HG03159 (cell line): Measurements from ENCODE around the gene XPO4.
"Not testable (repeated sequence)": the region's sequence is repeated elsewhere in the genome, so short reads cannot be mapped to it uniquely, and the experiment has no call there.

Source experiments
- ATAC-seq: cut with Tn5 transposase; IDR thresholded peaks from one replicate; pipeline ENCODE4 v1.9.1; 2021; ENCODE audit warnings: mild to moderate bottlenecking, moderate library complexity; ENCODE audit not compliant: unreplicated experiment

Gene XPO4

DNA sequence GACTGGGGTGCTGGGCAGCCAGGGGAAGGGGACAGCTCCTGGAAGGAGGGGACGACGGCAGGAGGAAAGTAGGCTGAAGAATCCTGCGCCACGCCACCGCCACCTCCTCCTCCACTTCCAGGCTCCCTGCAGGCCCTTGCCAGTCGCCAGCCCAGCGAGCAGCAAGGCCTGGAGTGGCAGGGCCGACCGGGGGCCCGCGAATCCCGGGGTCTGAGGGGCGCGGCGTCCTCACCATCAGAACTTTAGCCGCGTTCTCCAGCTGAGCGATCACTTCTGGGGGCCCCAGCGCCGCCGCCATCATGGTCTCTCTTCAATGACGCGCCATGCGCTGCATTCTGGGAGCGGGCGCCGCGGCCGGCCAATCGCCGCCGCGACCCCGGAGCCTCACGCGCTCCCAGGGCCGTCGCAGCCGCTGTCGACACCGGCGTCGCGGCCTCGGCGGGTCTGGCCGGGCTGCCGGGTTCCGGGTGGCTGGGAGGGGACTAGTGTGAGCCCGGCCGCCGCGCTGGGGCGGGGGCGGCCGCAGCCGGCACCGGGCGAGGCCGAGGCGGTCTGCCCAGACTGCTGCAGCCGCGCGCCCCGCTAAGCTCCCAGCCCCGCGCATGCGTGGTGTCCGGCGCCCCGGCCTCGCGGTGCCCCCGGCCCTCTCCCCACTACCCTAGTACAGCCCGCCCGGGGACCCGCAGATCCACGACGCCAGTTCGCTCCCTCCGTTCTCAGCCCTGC, at the start of gene XPO4:
TSS of gene XPO4 (minus strand) at position 309 of the 726 bp plus-strand sequence. CDS start at position 301, 8 bp downstream.
- ATAC-seq = peak; percentile 96

DNA sequence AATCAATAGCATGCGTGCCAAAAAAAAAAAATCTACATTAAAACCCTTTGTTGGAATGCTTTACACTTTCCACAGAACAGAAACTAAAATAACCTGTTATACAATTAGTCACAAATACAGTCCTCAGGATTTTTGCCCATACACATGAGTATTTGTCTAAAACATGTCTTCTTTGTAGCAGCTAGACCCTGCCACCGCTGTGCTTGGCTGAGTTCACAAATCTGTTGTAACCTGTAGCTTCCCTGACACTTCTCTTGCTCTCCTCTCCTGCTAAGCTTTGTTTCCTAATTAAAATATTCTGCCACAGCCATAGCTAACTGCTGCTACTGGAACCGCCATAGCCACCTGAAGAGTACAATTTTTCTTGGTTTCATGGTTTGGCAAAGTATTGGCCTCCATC, 45.5 kb upstream of the XPO4 start:
- ATAC-seq = not testable (repeated sequence)

DNA sequence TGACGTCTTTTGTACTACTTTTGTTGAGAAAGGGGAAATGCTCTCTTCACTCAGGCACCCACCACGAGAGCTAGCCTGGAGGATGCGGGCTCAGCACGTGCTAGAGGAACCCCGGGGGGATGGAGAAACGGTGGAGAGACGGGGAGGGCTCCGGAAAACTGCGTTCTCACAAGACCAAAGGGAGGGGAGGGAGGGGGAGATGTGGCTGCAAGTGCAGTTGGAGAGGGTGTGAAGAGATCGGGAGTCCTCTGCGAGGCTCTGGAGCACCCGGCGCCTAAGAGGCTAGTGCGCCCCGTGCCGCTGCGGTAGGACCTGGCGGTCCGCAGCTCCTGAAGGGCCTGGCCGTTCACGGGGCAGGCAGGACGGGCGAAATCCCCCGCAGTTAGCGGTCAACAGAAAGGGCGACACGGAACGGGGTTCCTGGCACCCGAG, 43.4 kb upstream of the XPO4 start:
- ATAC-seq = no peak

DNA sequence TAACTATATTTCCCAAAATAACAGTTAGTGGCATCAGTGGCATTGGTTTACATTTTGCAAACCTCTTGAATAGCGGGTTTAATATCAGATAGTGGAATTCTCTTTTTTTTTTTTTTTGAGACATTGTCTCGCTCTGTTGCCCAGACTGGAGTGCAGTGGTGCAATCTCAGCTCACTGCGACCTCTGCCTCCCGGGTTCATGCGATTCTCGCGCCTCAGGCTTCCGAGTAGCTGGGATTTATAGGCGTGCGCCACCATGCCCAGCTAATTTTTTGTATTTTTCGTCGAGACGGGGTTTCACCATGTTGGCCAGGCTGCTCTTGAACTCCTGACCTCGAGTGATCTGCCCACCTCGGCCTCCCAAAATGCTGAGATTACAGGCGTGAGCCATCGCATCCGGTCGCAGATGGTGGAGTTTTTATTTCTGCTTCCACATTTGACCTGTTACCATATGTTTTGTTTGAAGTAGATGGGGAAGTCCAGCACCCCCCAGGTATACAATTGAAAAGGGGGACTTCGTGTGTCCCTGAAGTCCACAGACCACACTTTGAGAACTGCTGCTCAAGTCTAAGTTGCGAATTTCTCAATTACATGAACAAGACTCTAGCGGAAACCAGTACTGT, 40.5 kb upstream of the XPO4 start:
- ATAC-seq = no peak

DNA sequence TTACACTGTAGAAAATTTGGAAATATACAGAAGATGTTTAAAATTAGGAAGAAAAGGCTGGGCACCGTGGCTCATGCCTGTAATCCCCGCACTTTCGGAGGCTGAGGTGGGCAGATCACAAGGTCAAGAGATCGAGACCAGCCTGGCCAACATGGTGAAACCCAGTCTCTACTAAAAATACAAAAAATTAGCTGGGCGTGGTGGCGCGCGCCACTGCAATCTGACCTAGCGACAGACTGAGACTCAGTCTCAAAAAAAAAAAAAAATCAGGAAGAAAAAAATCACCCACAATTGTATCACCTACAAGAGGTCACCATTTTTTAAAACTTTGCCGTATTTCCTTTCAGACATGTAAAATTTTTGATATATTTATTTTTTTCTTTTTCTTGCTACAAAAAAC, 38.0 kb upstream of the XPO4 start:
- ATAC-seq = not testable (repeated sequence)

DNA sequence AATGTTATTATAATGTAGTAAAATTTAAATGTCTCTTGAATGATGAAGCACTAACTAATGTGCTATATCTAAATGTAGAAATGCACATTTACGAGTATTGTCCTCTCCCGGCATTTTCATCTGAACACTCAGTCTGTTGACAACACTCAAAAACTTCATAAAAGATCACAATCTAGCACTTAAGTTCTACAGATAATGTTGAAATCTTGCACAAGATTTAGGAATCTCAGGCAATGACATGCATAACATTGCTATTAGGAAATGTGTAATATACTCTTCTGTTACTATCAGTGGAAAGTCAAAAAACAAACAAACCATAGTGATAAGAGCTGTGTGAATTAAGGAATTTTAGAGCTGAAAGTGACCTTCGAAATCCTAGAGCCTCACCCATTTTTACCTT, 37.5 kb upstream of the XPO4 start:
- ATAC-seq = no peak

DNA sequence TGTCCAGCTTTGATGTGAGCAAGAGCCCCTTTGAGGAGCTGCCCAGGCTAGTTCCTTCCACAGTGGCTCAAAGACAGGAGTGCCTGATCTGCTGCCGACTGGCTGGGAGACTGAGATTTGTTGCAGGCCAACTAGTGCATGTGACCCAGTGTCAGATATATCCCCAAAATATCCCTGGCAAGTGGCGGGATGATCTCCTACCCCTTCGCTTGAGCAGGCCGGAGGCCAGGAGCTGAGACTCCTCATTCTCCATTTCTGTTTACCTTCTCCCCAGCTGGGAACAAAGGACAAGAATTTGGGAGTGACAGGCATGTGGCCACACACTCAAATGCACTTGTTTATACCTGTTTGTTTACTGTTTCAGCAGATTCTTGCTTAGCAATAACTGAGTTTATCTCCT, 37.1 kb upstream of the XPO4 start:
- ATAC-seq = no peak

DNA sequence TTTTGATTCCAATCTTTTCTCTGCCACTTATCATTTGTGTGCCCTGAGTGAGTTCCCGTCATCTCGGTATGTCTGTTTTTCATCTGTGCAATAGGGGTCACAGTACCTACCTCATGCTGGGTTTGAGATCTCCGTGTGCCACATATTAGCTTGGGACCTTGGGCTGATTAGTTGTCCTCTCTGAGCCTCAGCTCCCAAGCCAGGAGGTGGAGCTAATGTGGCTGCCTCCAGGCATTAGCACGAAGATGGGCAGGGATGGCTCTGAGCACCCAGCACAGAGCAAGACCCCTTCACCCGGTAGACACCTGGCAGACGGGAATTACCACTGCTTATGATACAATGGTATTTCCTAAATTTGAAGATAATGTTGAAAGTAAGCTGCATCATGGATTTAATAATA, 35.8 kb upstream of the XPO4 start:
- no peak for ATAC-seq

DNA sequence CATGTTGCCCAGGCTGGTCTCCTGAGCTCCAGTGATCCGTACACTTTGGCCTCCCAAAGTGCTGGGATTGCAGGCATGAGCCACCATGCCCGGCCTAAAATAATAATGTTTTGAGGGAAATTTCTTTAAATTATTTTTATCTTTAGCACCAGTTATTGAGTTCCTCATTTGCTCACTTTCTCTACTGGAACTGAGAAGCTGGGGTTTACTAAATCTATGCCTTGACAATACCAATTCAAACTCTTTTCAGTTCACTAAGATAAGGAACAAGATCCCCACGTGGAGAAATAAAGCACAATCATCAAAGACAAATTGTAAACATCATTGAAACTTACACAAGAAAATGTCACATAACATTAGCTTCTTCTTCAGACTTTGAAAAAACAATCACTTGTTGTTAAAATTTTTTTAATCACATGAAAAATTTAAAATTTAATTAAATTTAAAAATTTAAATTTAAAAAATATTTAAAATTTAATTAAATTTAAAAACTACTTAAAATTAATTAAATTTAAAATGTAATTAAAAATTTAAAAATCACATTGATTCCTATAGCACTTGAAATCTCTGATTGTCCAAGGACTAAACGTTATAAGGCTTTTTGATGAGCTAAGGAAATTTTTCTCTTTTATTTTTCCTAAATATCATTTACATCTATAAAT, 25.2 kb upstream of the XPO4 start:
- no peak for ATAC-seq

DNA sequence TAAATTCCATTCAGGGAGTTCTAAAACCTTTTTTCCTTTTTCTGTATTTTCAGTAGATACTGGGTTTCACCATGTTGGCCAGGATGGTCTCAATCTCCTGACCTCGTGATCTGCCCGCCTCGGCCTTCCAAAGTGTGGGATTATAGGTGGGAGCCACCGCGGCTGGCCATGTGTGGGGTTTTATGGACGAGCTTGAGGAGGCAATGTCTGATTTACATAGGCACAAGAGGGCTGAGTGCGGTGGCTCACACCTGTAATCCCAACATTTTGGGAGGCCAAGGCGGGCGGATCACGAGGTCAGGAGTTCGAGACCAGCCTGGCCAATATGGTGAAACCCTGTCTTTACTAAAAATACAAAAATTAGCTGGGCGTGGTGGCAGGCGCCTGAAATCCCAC, 22.8 kb upstream of the XPO4 start:
- ATAC-seq = not testable (repeated sequence)

DNA sequence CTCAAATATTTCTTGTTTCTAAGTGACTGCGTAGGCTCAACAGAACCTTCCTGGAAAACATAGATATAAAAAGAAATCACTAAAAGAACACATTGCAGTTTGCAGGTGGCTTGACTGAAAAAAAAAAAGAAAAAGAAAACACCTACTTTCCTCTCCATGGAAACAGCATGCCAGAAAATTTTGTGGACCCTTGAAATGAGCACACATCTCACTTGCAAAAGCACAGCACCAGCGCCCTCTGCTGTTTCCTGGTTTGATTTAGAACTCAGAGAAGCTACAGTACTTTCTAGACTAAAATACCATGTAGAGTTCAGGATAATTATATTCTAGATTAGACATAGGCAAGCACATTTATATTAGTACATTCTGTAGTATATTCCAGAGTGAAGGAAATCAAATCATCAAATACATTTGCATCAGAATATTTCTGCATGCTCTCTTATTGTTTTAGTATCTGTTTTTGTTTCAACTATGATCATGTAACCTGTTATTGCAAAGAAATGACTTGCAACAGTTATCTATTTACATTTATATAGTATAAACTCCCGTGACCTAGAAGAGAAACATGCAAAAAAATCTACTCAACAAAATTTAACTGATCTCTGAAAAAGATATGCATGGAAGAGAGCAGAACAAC, 22.3 kb upstream of the XPO4 start:
- ATAC-seq = no peak

DNA sequence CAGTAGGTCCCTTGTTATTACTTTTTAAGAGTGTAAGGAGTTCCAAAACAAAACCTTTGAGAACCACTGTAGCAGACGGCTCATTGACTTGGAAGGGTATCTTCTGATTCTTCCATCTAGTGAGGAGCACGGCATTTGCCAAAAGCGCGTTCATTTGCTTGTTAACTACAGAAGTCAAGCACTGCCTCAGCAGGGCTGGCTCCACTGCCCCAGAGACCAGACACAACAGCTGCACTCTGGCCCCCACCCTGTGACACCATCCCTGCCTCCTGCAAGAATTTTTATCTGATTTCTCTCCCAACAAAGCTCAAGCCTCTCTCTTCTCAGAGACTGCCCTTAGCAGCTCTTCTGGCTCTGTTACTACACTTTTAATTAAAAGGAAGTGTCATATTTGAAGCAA, 20.7 kb upstream of the XPO4 start:
- ATAC-seq = no peak

DNA sequence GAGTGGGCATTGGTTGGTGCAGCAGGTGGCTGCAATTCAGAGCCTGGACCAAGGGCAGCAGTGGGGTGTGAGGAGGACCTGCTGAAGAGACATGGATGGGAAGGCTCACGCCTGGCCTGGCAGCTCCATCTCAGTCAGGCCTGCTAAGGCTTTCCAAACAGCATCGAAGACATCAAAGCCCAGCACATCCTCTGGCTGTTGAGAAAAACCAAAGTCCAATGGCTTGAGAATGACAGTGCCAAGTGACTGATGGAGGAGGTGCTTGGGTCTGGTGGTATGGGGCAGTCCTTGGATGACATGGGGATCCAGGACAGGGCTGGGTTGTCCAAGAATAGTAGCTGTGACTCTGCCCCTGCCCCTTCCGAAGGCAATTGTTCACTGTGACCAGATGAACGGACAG, 19.0 kb upstream of the XPO4 start:
- no peak for ATAC-seq

DNA sequence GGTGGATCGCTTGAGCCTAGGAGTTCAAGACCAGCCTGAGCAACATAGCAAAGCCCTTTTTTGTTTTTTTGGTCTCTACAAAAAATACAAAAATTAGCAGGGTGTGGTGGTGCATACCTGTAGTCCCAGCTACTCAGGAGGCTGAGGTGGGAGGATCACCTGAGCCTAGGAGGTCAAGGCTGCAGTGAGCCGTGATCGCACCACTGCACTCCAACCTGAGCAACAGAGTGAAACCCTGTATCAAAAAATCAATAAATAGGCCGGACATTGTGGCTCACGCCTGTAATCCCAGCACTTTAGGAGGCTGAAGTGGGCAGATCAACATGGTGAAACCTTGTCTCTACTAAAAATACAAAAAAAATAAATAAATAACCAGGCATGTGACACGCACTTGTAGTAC, 13.1 kb upstream of the XPO4 start:
- ATAC-seq = not testable (repeated sequence)

DNA sequence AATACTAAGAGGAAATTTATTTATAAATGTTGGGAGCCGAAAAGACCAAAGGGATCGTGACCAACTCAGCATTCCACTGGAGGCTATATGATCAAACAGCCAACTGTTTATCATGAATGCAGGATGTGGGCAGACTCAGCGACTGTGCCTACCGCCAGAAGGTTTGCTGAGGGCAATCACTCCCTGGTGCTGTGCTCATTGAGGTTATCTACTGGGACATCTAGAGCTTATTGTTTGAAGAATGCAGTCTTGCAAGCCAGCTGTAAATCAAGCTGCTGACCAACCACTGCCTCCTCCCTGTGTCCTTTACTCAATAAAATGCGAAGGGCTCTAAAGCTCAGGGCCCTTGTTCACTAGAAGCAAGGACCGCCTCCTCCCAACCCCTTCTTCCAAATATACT, 8.5 kb upstream of the XPO4 start:
- no peak for ATAC-seq

DNA sequence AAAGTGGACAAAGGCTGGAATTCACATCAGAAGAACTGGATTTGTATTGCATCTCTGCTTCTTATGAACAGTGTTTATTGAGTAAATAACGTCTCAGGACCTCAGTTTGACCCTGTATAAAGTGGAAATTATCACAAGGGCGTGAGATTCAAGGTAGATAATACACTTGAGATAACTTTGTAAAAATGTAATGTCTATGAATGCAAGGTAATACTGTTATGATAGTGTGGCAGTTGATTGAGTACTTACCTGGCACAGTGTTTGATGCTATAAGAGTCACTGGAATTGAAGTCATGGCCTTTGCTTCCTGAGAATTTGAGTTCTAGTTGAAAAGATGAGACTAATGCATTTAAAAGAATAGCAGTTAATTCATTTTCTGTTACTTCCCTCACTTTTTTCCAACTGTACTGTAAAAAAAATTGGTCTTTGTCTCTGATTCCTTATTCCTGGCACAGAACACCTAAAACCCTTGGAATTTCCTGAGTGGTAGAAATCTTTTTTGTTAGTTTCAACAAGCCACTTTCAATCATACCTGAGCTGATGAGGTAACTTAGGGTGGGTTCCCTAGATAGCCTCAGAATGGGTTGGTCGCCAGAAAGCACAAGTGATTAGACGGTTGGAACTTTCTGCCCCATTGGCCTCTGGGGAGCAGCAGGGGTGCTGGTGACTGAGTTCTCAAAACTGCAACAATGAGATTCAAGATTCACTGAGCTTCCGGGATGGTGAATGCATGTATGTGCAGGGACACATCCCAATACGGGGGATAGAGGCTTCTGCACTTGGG, 6.4 kb upstream of the XPO4 start:
- no peak for ATAC-seq

DNA sequence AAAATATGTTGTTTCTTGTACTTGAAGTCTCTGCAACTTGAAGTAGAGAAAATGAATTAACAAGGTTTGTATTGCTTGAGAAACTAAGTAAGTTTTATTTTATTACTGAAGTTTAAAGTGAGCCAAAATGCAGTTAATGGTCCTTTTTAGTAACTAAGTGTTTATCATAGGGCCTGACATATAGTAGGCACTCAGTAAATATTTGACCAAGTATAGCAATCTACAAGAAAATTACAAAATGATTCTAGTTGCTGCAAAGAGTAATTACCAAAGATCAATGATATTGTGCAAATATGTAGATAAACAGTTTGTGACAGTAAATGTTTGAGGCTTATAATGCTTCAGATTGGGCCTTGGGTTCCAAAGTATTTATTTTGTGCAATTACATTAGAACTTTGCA, 2.4 kb upstream of the XPO4 start:
- no peak for ATAC-seq

DNA sequence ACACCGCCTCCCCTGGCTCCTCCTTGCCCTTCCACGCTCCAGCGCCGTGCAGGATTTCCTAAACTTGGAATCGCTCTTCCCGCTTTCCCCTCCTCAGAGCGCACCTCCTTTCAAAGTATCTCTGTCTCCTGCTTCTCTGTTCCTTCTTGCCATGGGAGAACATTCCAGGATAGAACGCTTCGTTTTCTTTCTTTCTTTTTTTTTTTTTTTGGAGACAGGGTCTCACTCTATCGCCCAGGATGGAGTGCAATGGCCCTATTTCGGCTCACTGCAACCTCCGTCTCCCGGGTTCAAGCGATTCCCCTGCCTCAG, 574 bp upstream of the XPO4 start:
- ATAC-seq = no peak

DNA sequence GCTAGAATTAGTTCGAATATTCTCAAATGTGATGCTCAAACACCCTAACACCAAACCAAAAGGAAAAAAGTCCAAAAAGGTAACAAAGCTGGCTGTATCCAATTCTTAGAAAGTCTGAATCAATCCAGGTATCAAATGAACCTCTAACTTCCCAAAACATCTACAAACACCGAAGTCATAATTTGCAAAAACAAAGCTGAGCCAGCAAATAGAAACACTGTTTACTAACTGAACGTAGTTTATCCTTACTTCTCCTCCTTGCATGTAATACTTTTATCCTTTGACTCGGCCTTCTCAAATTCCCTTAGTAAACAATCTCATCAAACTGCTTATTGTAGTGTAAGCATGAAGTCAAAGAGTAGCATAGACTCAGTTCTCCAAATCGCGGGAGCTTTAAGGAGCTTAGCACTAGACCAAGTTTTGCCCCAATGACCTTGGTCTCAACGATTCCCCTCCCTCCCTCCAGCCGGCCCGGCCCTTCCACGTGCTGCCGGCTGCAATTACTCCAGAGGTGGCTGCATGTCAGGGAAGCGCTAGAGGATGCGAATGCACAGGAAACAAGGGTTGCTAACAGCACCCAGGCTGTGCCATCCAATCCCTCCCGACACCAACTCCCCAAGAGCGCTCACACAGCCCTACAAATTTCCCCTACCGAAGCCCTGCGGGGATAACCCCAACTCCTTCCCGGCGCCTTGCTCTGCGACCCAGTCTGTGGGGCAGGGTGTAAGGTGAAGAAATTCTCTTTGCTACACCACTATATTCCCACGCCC, 693 bp downstream of the XPO4 start:
- ATAC-seq = peak; percentile 31

DNA sequence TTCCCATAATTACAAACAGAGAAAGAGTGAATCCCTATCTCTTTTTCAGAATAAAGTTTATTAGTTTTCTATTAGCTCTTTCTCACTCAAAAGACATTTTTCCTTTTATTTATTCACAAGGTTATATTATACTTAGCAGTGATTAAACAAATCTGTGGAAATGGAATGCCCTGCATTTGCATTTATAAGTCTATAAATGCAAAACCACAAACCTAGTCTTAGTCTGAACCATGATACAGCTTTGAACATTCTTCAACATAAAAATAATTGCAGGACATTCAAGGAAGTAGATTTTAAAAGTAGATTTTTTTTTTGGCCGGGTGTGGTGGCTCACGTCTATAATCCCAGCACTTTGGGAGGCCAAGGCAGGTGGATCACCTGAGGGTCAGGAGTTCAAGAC, 8.3 kb downstream of the XPO4 start:
- no peak for ATAC-seq
